Measurements from ENCODE around the gene FAM117B. TPM values are rescaled to one million over a fixed set of nuclear protein-coding genes. Genes with fewer than 3 reads are reported as not detected.

FAM117B gene
- total and polyA plus RNA-seq, 4 donors = 0.65 to 3.4 (median 2.4) TPM

DNA sequence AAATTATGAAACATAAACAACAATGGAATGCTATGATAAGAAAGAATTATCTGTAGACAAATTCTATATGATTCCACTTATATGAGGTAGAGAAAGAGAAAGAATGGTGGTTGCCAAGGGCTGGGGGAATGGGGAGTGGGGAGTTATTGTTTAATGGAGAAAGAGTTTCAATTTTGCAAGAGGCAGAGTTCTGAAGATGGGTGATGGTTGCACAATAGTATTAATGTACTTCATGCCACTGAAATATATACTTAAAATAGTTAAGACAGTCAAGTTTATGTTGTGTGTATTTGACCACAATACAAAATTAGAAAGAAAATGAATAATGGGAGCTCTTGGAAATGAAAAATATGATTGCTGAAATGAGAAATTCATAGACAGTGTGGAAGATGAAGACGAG lies 22.6 kb upstream of the FAM117B start:
- H3K9ac ChIP-seq (ENCODE audit: low read depth in 1 of 2, low read length in 2 of 2) = no peak overlapping the region
- DNase-seq (ENCODE audit: low spot score) = no peak
- TF ChIP-seq, protein P1, sequence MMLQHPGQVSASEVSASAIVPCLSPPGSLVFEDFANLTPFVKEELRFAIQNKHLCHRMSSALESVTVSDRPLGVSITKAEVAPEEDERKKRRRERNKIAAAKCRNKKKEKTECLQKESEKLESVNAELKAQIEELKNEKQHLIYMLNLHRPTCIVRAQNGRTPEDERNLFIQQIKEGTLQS (IDR thresholded peaks at IDR 0.05) = no peak
- TF ChIP-seq GABPA (IDR thresholded peaks at IDR 0.05 in 1 of 2, conservative IDR thresholded peaks at IDR 0.05 in 1 of 2) (no peak), RAD21 (IDR thresholded peaks at IDR 0.05) (no peak), NR2F2 (IDR thresholded peaks at IDR 0.05) (no peak), TAF1 (conservative IDR thresholded peaks at IDR 0.05) (no peak), FOXA2 (IDR thresholded peaks at IDR 0.05) (no peak), RXRA (IDR thresholded peaks at IDR 0.05) (no peak), JUND (IDR thresholded peaks at IDR 0.05) (no peak), EGR1 (IDR thresholded peaks at IDR 0.05; ENCODE audit: low read depth in 2 of 2) (no peak), FOXA1 (IDR thresholded peaks at IDR 0.05) (no peak), HNF4A (conservative IDR thresholded peaks at IDR 0.05) (no peak), HNF4G (IDR thresholded peaks at IDR 0.05) (no peak)
- TF ChIP-seq, protein P2, sequence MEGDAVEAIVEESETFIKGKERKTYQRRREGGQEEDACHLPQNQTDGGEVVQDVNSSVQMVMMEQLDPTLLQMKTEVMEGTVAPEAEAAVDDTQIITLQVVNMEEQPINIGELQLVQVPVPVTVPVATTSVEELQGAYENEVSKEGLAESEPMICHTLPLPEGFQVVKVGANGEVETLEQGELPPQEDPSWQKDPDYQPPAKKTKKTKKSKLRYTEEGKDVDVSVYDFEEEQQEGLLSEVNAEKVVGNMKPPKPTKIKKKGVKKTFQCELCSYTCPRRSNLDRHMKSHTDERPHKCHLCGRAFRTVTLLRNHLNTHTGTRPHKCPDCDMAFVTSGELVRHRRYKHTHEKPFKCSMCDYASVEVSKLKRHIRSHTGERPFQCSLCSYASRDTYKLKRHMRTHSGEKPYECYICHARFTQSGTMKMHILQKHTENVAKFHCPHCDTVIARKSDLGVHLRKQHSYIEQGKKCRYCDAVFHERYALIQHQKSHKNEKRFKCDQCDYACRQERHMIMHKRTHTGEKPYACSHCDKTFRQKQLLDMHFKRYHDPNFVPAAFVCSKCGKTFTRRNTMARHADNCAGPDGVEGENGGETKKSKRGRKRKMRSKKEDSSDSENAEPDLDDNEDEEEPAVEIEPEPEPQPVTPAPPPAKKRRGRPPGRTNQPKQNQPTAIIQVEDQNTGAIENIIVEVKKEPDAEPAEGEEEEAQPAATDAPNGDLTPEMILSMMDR (IDR thresholded peaks at IDR 0.05; ENCODE audit: low read depth, low read length, missing input control) = no peak
- TF ChIP-seq, protein P3, sequence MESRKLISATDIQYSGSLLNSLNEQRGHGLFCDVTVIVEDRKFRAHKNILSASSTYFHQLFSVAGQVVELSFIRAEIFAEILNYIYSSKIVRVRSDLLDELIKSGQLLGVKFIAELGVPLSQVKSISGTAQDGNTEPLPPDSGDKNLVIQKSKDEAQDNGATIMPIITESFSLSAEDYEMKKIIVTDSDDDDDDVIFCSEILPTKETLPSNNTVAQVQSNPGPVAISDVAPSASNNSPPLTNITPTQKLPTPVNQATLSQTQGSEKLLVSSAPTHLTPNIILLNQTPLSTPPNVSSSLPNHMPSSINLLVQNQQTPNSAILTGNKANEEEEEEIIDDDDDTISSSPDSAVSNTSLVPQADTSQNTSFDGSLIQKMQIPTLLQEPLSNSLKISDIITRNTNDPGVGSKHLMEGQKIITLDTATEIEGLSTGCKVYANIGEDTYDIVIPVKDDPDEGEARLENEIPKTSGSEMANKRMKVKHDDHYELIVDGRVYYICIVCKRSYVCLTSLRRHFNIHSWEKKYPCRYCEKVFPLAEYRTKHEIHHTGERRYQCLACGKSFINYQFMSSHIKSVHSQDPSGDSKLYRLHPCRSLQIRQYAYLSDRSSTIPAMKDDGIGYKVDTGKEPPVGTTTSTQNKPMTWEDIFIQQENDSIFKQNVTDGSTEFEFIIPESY (IDR thresholded peaks at IDR 0.05) = no peak
- TF ChIP-seq, protein P4, sequence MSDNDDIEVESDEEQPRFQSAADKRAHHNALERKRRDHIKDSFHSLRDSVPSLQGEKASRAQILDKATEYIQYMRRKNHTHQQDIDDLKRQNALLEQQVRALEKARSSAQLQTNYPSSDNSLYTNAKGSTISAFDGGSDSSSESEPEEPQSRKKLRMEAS (IDR thresholded peaks at IDR 0.05) = no peak
- no peaks in the 10 kb centered on the region for H3K27me3 ChIP-seq (ENCODE audit: control insufficient read depth in 4 of 4, insufficient read depth in 4 of 4, low read length in 3 of 4)
- no peak overlapping the region for H3K4me3 ChIP-seq (ENCODE audit: low read depth in 1 of 3, low read length in 3 of 3)
- no peaks in the 10 kb centered on the region for H3K4me1 ChIP-seq (ENCODE audit: control insufficient read depth in 4 of 4, insufficient read depth in 4 of 4, low read length in 3 of 4)
- no peak overlapping the region for H3K27ac ChIP-seq (ENCODE audit: low read depth in 1 of 2, low read length in 2 of 2)
- WGBS = 97% methylated on average over 1 of the region's 1 CpG
- no peaks in the 10 kb centered on the region for H3K9me3 ChIP-seq (ENCODE audit: control insufficient read depth in 4 of 4, low read length in 3 of 4)
- H3K36me3 ChIP-seq (ENCODE audit: control insufficient read depth in 4 of 4, insufficient read depth in 3 of 4, low read depth in 1 of 4, low read length in 3 of 4) = no peaks in the 10 kb centered on the region

DNA sequence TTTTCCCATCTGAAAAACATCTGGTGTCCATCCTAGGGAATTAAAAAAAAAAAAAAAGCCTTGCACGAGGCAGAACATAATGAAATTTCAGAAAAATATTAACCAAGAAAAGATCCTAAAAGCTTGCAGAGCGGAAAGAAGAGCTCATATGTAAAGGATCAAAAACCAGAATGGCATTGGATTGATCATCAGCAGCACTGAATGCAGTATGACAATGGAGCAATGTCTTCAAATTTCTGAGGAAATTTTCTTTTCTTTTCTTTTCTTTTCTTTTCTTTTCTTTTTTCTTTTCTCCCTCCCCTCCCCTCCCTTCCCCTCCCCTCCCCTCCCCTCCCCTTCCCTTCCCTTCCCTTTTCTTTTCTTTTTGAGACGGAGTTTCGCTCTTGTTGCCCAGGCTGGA lies 21.3 kb upstream of the FAM117B start:
- DNase-seq (ENCODE audit: low spot score) = no peak
- H3K4me1 ChIP-seq (ENCODE audit: control insufficient read depth in 4 of 4, insufficient read depth in 4 of 4, low read length in 3 of 4) = no peaks in the 10 kb centered on the region
- WGBS = 93% methylated on average over 4 of the region's 4 CpGs
- no peak overlapping the region for H3K4me3 ChIP-seq (ENCODE audit: low read depth in 1 of 3, low read length in 3 of 3)
- TF ChIP-seq NR2F2 (IDR thresholded peaks at IDR 0.05) = no peak
- TF ChIP-seq EGR1 (IDR thresholded peaks at IDR 0.05; ENCODE audit: low read depth in 2 of 2) = no peak
- no peak for TF ChIP-seq SP1 (IDR thresholded peaks at IDR 0.05)
- no peaks in the 10 kb centered on the region for H3K36me3 ChIP-seq (ENCODE audit: control insufficient read depth in 4 of 4, insufficient read depth in 3 of 4, low read depth in 1 of 4, low read length in 3 of 4)
- H3K9me3 ChIP-seq (ENCODE audit: control insufficient read depth in 4 of 4, low read length in 3 of 4) = no peaks in the 10 kb centered on the region
- no peak overlapping the region for H3K9ac ChIP-seq (ENCODE audit: low read depth in 1 of 2, low read length in 2 of 2)
- no peaks in the 10 kb centered on the region for H3K27me3 ChIP-seq (ENCODE audit: control insufficient read depth in 4 of 4, insufficient read depth in 4 of 4, low read length in 3 of 4)
- H3K27ac ChIP-seq (ENCODE audit: low read depth in 1 of 2, low read length in 2 of 2) = no peak overlapping the region

DNA sequence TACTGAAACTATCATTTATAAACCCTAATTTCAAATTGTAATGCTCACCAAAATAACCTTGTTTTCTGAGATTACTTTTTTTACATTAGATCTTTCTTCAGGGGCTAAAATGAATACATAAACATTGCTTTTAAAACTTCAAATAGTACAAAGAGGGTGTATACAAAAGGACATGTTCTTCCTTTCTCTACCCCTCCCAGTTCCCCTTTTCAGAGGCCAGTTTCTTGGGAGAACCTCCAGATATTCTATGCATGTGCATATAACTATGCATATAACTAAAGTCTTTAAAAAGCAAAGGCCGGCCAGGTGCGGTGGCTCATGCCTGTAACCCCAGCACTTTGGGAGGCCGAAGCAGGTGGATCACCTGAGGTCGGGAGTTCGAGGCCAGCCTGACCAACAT lies 10.6 kb upstream of the FAM117B start:
- DNase-seq (ENCODE audit: low spot score) = no peak
- WGBS = over 99% methylated on average over 5 of the region's 5 CpGs
- no peak for TF ChIP-seq RXRA (IDR thresholded peaks at IDR 0.05)
- no peak for TF ChIP-seq HNF4A (conservative IDR thresholded peaks at IDR 0.05)
- TF ChIP-seq, protein P5, sequence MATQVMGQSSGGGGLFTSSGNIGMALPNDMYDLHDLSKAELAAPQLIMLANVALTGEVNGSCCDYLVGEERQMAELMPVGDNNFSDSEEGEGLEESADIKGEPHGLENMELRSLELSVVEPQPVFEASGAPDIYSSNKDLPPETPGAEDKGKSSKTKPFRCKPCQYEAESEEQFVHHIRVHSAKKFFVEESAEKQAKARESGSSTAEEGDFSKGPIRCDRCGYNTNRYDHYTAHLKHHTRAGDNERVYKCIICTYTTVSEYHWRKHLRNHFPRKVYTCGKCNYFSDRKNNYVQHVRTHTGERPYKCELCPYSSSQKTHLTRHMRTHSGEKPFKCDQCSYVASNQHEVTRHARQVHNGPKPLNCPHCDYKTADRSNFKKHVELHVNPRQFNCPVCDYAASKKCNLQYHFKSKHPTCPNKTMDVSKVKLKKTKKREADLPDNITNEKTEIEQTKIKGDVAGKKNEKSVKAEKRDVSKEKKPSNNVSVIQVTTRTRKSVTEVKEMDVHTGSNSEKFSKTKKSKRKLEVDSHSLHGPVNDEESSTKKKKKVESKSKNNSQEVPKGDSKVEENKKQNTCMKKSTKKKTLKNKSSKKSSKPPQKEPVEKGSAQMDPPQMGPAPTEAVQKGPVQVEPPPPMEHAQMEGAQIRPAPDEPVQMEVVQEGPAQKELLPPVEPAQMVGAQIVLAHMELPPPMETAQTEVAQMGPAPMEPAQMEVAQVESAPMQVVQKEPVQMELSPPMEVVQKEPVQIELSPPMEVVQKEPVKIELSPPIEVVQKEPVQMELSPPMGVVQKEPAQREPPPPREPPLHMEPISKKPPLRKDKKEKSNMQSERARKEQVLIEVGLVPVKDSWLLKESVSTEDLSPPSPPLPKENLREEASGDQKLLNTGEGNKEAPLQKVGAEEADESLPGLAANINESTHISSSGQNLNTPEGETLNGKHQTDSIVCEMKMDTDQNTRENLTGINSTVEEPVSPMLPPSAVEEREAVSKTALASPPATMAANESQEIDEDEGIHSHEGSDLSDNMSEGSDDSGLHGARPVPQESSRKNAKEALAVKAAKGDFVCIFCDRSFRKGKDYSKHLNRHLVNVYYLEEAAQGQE (IDR thresholded peaks at IDR 0.05) = no peak
- TF ChIP-seq SP1 (IDR thresholded peaks at IDR 0.05) = no peak
- TF ChIP-seq YY1 (IDR thresholded peaks at IDR 0.05) = no peak
- TF ChIP-seq FOXA2 (IDR thresholded peaks at IDR 0.05) = no peak
- TF ChIP-seq TAF1 (conservative IDR thresholded peaks at IDR 0.05) = no peak
- TF ChIP-seq, protein P2 (IDR thresholded peaks at IDR 0.05; ENCODE audit: low read depth, low read length, missing input control) = no peak
- TF ChIP-seq GABPA (IDR thresholded peaks at IDR 0.05 in 1 of 2, conservative IDR thresholded peaks at IDR 0.05 in 1 of 2) = no peak
- TF ChIP-seq HNF4G (IDR thresholded peaks at IDR 0.05) = no peak
- no peak for TF ChIP-seq JUND (IDR thresholded peaks at IDR 0.05)

More for the DNA sequence above, 10.6 kb upstream of the FAM117B start:
- no peaks in the 10 kb centered on the region for H3K27me3 ChIP-seq (ENCODE audit: control insufficient read depth in 4 of 4, insufficient read depth in 4 of 4, low read length in 3 of 4)
- H3K4me1 ChIP-seq (ENCODE audit: control insufficient read depth in 4 of 4, insufficient read depth in 4 of 4, low read length in 3 of 4) = no peaks in the 10 kb centered on the region
- H3K4me3 ChIP-seq (ENCODE audit: low read depth in 1 of 3, low read length in 3 of 3) = no peak overlapping the region
- H3K27ac ChIP-seq (ENCODE audit: low read depth in 1 of 2, low read length in 2 of 2) = no peak overlapping the region
- H3K36me3 ChIP-seq (ENCODE audit: control insufficient read depth in 4 of 4, insufficient read depth in 3 of 4, low read depth in 1 of 4, low read length in 3 of 4) = no peaks in the 10 kb centered on the region
- no peak overlapping the region for H3K9ac ChIP-seq (ENCODE audit: low read depth in 1 of 2, low read length in 2 of 2)
- H3K9me3 ChIP-seq (ENCODE audit: control insufficient read depth in 4 of 4, low read length in 3 of 4) = no peaks in the 10 kb centered on the region
